NCI-H524 treated with DMSO at 0.1 percent for 48 hours (cell line): ENCODE data around the gene SPINK4.

Experiments
- DNase-seq: peaks from one replicate; lab custom pipeline; 2025; lab: John Stamatoyannopoulos, UW

Gene SPINK4

DNA sequence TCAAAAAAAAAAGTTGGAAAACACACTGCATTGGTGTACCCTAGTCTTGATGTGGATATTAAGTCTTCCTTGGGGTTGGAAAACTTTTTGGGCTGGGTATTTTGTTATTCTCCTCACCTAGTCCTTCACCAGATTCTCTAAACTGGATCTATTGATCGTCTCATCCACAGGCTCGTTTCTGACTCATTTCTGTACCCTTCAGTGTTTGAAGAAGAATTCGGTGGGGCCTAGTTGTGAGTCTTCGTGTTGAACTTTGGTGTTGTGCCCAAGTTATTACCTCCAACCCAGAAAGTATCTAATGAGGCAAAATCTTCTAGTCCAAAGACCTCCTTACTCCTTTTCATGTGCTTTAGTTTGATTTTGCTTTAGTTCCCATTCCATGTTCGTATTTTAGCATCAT lies 51.9 kb downstream of the SPINK4 start:
- DNase-seq, result no peak

DNA sequence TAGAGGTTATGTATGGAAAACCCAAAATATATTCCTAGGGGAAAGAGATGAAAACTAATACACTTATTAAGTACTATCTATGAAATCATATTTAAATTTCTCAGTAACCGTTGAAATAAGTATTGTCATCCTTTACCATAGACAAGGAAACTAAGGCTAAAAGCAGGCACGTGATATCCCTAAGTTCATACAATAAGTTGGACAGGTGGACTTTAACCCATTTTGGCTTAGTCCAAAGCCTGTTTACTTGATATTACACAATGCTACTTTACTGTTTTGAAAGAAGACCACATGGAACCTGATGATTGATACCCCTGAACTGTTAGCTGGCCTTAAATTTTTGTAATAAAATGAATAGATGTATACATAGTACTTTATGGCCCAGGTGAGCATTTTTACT lies 53.8 kb downstream of the SPINK4 start:
- no peak for DNase-seq

DNA sequence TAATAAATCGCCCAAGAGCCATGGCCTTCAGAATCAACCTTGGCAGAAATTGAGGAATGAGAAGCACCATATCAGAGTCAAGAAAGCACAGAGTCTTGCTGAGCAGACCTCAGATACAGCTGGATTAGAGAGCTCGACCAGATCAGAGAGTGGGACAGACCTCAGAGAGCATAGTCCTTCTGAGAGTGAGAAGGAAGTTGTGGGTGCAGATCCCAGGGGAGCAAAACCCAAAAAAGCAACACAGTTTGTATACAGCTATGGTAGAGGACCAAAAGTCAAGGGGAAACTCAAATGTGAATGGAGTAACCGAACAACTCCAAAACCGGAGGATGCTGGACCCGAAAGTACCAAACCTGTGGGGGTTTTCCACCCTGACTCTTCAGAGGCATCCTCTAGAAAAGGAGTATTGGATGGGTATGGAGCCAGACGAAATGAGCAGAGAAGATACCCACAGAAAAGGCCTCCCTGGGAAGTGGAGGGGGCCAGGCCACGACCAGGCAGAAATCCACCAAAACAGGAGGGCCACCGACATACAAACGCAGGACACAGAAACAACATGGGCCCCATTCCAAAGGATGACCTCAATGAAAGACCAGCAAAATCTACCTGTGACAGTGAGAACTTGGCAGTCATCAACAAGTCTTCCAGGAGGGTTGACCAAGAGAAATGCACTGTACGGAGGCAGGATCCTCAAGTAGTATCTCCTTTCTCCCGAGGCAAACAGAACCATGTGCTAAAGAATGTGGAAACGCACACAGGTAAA lies 54.9 kb downstream of the SPINK4 start:
- DNase-seq, result no peak

DNA sequence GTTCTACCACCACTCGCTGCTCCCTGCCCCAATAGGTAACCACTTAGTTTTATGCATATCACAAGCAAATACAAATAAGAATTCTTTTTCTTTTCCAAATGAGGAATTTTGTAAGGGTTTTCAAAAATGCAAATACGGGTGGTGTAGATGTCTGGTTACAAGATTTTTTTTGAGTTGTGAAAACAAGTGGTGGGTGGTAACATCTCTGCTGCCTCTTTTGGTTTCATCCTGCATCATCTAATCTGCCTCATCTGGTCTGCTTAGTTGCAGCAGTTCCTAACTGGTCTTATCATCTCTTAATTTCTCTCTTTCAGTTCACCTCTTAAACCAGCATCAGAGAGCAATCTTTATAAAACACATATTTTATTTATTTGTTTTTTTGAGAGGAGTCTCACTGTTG lies 55.6 kb downstream of the SPINK4 start:
- DNase-seq, result no peak

DNA sequence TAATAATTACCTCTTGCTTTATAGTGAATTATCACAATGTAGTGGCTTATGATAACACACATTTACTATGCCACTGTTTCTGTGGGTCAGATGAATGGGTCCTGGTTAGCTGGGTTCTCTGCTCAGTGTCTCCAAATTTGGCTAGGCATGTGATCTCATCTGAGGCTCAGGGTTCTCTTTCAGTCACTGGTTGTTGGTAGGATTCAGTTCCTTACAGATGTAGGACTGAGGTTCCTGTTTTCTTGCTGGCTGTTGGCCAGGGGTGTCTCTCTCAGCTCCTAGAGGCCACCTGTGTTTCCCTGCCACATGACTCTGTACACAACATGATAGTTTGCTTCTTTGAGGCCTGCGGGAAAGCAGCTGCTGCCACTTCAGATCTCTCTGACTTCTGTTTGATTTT lies 57.5 kb downstream of the SPINK4 start:
- DNase-seq, result peak; percentile 35
